GM10266 (cell line): ENCODE measurements around the gene NPNT.

Experiments used
- DNase-seq: peaks from one replicate; pipeline ENCODE4 v3.0.0; 2012; ENCODE audit errors: extremely low spot score
- CTCF ChIP-seq: IDR thresholded peaks from 2 replicates; pipeline ENCODE4 v1.5.1; 2012; ENCODE audit warnings: mild to moderate bottlenecking, low read depth; ENCODE audit not compliant: control insufficient read depth, insufficient read depth; ENCODE audit errors: missing control alignments

Gene NPNT

DNA sequence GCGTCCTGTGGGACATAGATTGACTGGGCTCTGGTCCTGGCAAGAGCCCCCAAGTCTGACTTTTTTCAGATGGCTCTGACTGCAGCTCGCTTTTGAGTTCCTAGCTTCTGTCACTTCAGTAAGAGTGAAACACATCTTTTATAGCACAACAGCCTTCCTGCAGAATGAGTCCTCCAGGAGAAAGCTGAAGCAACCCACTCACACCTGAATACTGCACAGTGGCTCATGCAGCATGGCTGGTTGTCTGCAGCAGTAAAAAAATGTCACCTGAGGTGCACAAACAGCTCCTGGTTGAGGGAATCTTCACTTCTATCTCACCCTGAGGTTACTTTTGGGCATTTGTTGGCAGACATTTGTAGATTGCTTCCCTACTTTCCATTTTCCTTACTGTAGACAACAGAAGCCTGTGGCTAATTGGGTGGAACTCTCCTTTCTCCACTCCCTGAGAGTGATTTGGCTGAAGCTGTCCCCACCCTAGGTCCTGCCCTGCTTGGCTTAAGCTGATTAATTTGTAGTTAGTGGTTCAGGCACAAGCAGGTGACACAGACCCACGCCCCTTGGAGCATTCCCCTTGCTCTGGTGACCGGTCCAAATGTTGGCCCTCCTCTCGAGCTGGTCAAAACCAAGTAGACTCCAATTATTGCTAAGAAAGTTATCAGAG is 99.7 kb downstream of the NPNT start:
- TF ChIP-seq CTCF, result no peak
- no peak for DNase-seq

GRCh38 chr4:105996845-105997244 is 101.6 kb downstream of the NPNT start:
- TF ChIP-seq CTCF, result no peak
- no peak for DNase-seq

DNA sequence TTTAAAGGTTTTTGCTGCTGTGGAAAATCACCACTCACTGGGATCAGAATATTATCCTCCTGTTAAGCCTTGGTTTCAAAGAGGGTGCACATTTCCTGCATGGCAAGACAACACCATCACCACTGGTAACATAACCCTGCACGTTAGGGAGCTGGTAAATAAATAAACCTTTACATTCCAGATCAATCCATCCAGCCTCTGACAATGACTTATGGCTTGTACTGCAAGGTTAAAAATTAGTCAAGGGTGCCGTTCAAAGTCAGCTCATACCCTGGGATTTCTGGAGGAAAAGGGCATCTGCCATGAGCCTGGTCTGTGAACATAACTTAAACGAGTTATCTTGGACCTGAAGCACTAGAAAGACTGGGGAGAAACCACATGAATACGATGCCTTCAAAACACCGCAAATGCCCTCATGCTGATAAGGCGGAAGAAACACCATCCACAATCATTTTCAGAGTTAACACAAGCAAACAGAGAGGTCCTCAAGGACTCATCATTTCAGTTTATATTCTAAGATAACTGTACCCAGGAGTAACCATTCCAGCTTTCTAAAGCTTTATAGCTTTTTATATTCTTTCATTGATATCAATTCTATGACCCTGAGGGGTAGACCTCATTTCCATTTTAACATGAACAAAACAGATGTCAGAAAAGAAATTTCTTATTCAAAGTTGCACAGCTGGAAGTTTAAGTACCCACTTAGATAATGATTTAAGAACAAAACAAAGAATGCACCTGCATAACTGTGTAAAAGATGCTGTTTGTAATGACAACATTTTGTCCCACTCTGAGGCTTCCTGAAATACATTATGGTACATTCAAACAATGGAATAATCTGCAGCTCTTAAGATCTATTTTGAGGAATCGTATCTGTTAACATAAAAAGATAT is 103.1 kb downstream of the NPNT start:
- no peak for TF ChIP-seq CTCF

GRCh38 chr4:106002994-106003393 is 107.7 kb downstream of the NPNT start:
- no peak for DNase-seq
- no peak for TF ChIP-seq CTCF

More for the DNA sequence above, 103.1 kb downstream of the NPNT start:
- DNase-seq, result no peak

GRCh38 chr4:106010761-106011160 is 115.5 kb downstream of the NPNT start:
- no peak for DNase-seq

DNA sequence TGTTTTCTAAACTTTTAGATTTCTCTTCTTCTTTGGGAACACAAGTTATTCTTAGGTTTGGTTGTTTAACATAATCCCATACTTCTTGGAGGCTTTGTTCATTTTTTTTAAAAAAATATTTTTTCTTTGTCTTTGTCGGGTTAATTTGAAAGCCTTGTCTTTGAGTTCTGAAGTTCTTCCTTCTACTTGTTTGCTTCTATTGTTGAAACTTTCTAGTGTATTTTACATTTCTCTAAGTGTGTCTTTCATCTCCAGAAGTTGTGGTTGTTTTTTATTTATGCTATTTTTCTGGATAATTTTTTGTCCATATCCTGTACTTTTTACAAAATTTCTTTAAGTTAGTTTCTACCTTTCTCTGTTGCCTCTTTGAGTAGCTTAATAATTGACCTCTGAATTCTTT is 116.1 kb downstream of the NPNT start:
- no peak for TF ChIP-seq CTCF
- no peak for DNase-seq

More at GRCh38 chr4:106010761-106011160, 115.5 kb downstream of the NPNT start:
- TF ChIP-seq CTCF, result no peak

- TF ChIP-seq CTCF, result no peak
- DNase-seq, result no peak
Observed at GRCh38 chr4:106017975-106018374, 122.7 kb downstream of the NPNT start.
